ENCODE results near the gene DNMT3A.
A peak's percentile ranks its signal among the peaks of the same experiment; 100 is the strongest.

DNMT3A gene

GRCh38 chr2:25343187-25343825 lies 1.6 kb upstream of the DNMT3A start:
- DNase-seq (ENCODE audit: low spot score) = no peak

DNA sequence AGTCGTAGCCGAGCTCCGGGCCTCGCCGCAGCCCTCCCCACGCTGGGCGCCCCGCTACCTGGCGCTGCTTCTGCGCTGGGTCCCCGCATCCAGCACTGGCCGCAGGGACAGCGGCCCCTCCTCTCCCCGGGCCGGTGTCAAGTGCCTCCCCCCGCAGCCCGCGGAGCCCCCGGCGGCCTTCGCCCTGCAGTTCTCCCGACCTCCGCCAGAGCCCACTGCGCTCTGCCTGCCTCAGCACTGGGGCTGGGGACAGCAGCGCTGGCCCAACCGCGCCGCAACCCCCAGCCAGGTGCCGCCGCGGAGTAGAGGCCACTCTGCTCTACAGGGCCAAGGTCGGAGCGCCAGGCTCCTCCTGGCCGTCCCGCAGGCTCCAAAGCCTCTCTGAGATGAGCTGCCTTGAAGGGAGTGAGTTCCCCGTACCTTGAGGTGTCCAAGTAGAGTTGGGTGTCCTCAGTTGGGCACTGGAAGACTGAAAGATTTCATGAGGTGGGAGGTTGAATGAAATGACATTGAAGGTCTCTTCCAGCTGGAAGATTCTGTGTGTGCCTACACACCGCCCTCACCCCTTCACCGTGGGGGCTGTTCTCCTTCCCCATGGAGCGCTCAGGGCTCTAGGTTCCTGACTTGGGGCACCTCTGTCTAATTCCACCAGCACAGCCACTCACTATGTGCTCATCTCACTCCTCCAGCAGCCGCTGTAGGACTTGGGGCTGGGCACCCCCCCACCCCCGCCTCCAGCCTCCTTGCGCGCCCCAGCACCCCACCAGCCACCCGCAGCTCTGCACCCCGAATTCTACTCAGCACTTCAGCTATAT lies 854 bp upstream of the DNMT3A start:
- DNase-seq (ENCODE audit: low spot score) = peak; percentile 80

DNA sequence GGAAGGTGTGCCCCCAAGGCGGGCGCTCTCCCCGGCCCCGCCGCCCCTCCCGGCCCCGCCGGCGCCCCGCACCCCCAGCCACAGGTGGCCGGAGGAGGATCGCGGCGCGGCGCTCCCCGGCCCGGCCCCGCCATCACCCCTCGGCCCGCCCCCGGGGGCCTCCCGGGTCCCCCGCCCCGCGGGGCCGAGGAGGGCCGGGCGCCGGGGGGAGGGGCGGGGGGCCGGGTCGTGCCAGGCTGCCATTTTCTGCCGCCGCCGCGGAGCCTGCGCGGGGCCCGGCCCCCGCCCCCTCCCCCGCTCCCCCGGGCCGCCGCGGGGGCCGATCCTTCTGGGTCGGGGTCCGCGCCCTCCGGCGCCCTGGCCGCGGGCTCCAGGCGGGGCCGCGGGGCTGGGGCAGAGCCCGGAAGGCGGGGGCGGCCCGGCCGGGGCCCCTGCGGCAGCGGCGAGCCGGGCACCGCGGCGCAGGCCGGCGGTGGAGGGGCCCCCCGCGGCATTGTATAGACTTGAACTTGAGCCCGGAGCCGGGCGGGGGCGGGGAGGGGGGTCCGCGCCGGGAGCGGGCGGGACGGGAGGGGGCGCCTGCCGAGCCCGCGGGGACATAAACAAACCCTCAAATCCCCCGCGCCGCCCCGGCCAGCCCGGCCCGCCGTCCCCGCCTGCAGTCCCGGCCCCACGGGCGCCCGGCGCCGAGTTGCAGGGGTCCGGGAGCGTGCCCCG lies 556 bp downstream of the DNMT3A start:
- DNase-seq (ENCODE audit: low spot score) = no peak

DNA sequence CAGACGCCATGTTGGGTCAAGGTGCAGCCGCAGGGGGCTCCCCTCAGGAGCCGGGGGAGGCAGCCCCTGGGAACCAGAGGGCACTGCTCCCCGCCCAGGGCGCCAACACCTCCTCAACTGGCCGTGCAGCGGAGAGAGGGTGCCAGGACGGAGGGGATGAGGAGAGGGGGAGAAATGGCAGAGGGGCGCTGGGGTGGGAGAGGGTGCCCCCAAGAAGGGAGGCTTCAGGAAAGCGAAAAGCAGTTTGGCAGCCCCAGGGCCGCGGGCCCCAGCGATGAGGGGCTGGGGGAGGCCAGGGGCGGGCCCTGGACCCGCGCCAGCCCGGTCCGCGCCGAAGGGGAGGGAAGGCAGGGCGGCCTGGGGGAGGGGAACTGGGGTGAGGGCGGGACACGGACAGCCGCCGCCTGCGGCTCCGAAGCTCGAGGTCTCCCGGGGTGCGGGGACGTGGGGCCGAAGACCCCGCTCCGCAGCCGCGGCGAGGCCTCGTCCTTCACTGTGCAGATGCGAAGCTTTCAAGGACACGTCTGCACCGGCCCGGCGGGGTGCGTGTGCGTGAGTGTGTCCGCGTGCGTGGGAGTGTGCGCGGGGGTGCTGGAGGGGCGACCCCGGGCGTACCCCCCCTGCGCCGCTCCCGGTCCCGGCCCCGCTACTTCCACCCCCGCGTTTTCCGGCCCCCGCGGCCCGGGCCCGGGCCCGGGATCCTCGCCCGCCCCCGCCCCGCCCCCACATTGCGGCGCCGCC lies 1.4 kb downstream of the DNMT3A start:
- DNase-seq (ENCODE audit: low spot score) = no peak

- no peak for DNase-seq (ENCODE audit: low spot score)
Measured at GRCh38 chr2:25339791-25340180, 1.9 kb downstream of the DNMT3A start.

GRCh38 chr2:25339211-25339674 lies 2.5 kb downstream of the DNMT3A start:
- DNase-seq (ENCODE audit: low spot score) = no peak

DNA sequence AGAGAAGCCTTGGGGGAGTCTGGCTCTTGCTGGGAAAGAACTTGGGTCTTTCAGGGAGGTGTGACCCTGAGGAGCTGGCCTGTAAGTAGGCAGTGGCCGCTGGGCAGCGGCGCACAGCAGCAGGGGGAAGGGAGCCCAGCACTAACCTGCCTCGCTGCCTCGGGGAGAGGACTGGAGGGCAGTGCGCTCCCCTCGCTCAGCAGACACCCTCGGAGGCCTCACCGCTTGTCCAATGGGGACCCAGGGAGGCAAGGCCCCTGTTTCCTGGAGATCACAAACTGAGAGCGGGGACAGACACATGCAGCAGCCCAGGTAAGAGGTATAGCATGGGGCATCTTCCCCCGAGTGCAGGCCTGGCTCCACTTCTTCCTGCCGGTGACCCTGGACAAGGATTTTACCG lies 3.3 kb downstream of the DNMT3A start:
- no peak for DNase-seq (ENCODE audit: low spot score)

GRCh38 chr2:25337891-25338290 lies 3.8 kb downstream of the DNMT3A start:
- no peak for DNase-seq (ENCODE audit: low spot score)

DNA sequence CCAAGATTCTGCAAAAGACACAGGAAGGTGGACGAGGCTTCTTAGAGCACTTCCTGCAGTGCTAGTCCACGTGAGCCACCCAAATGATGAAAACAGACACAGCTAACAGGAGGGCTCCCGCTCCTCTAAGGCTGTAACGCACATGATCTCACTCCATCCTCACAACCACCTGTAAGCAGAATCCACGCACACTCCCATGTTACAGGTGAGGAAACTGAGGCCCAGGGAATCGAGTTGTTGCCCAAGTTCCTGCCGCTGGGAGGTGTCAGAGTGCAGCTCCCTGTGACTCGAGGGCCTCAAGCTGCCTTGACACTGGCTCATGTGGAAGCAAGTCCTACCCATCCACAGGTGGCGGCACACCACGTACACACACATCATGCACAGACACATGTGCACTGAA lies 4.4 kb downstream of the DNMT3A start:
- no peak for DNase-seq (ENCODE audit: low spot score)

DNA sequence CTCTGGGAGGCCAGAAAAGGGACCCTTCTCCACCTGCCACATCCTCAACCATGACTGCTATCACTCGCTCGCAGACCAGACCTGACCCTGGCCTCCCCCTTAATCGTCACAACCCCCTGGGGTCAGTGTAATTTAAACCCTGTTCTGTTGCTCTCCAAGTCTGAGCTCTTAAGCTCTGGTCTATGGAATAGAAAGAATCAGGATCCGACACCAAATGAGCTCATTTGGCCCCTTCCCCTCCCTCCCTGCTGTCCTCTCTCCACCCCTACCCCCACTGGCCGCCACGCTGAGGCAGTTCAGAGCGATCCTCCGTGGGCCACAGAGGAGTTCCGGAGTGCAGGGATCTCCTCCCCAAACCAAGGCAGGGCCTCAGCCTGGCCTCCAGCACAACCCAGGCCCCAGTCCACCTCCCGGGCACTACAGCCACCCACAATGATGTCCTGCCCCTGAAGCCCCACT lies 5.3 kb downstream of the DNMT3A start:
- DNase-seq (ENCODE audit: low spot score) = no peak

GRCh38 chr2:25335971-25336370 lies 5.8 kb downstream of the DNMT3A start:
- DNase-seq (ENCODE audit: low spot score) = no peak

GRCh38 chr2:25335204-25335603 lies 6.5 kb downstream of the DNMT3A start:
- DNase-seq (ENCODE audit: low spot score) = no peak

DNA sequence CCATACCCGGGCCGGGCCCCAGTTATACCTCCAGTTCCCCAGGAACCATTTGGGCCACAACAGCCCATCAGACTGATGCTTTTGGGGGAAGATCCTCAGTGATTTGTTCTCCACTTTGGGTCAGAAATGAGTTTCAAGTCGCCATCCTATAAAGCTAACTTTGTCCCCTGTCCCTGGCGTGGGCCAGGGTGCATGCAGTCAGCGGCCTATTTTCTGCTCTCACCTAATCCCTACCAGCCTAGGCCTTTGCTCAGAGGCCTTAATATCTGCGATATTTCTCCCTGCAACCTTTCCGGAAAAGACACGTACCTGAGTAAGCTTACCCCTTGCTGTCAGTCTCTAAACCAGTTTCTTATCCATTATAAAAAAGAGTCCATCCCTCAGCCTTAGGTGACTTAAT lies 7.2 kb downstream of the DNMT3A start:
- DNase-seq (ENCODE audit: low spot score) = no peak

GRCh38 chr2:25333981-25334380 lies 7.7 kb downstream of the DNMT3A start:
- no peak for DNase-seq (ENCODE audit: low spot score)

- peak; percentile 82 for DNase-seq (ENCODE audit: low spot score)
Measured at GRCh38 chr2:25332571-25332970, 9.2 kb downstream of the DNMT3A start.

- no peak for DNase-seq (ENCODE audit: low spot score)
Measured at GRCh38 chr2:25331686-25332365, 9.9 kb downstream of the DNMT3A start.

DNA sequence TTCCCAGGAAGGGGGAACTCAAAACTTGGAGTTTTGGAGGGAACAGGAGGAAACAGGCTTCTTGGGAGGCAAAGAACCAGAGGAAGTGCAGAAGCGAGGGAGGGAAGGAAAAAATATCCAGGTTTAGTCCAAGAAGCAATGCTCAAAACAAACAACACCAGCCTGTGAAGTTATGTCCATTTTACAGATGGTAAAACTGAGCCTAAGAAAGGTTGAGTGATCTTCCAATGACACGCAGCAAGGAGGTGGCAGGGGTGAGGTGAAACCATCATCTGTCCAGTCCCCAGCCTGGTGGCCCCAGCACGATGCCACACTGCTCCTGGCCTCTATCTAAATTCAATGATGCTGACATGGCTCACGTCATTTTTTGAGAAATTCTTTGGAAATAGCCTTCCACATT lies 10.8 kb downstream of the DNMT3A start:
- DNase-seq (ENCODE audit: low spot score) = no peak

GRCh38 chr2:25330273-25330672 lies 11.5 kb downstream of the DNMT3A start:
- no peak for DNase-seq (ENCODE audit: low spot score)

GRCh38 chr2:25328152-25329085 lies 13.3 kb downstream of the DNMT3A start:
- DNase-seq (ENCODE audit: low spot score) = no peak

DNA sequence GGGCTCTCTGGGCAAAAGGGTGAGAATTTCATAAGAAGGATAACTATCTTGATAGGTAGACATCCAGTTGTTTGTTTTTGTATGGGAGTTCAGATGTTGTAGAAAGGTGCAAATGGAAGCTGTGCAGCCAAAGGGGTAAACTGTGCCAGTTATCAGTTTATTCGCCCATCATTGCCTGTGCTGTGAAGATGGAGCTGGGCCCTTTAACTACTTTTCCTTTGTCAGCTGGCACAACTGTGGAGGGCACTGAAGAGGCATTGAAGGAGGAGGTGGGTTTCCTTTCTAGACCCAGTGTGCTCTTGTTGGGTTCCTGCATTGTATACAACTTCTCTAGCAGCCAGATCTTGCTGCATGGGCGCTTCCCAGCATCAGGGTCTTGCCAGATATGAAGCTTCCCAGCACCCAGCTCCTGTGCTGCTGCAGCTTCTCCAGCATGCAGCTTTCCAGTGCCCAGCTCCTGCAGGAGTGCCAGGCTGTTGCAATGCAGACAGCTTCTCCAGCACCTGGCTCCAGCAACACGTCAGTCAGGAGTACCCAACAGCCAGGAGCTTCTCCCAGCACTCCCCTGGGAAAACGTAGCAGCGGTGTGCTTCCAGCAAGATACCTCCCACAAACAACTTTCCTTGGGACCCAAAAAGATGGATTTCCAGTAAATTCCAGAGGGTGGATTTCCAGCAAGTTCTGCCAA lies 15.3 kb downstream of the DNMT3A start:
- no peak for DNase-seq (ENCODE audit: low spot score)

Measured in putamen (tissue), 1 donor.